GM23338 (cell line): Measurements from ENCODE around the gene TBC1D2B. TPM values are rescaled to one million over a fixed set of nuclear protein-coding genes. Genes with fewer than 3 reads are reported as not detected.

Experiments
- CREB1 ChIP-seq: fragments of 250-450 bp; sonication (Bioruptor Pico); IDR thresholded peaks from 2 replicates; pipeline ENCODE4 v1.5.0; 2020; ENCODE audit warnings: low read depth, mild to moderate bottlenecking, moderate library complexity
- EZH2 ChIP-seq: fragments of 200-600 bp; sonication (generic); IDR thresholded peaks from one replicate; pipeline ENCODE4 v1.8.0; 2017; ENCODE audit warnings: antibody characterized with exemption, mild to moderate bottlenecking, low read depth; ENCODE audit not compliant: unreplicated experiment
- EZH2phosphoT487 ChIP-seq: fragments of 200-600 bp; sonication (generic); IDR thresholded peaks from one replicate; pipeline ENCODE4 v1.8.1; 2018; ENCODE audit warnings: antibody characterized with exemption; ENCODE audit not compliant: unreplicated experiment
- JUNB ChIP-seq: IDR thresholded peaks from one replicate; pipeline ENCODE4 v1.6.1; 2016; ENCODE audit warnings: antibody characterized with exemption; ENCODE audit not compliant: unreplicated experiment
- NANOG ChIP-seq: IDR thresholded peaks from 2 replicates; pipeline ENCODE4 v1.6.1; 2016; ENCODE audit warnings: antibody characterized with exemption, borderline replicate concordance
- REST ChIP-seq: IDR thresholded peaks from one replicate; pipeline ENCODE4 v1.6.1; 2018; ENCODE audit warnings: antibody characterized with exemption; ENCODE audit not compliant: unreplicated experiment
- STAT1 ChIP-seq: IDR thresholded peaks from one replicate; pipeline ENCODE4 v1.6.1; 2016; ENCODE audit warnings: antibody characterized with exemption; ENCODE audit not compliant: unreplicated experiment
- ZNF114 ChIP-seq: fragments of 250-450 bp; sonication (Bioruptor Pico); IDR thresholded peaks from 2 replicates; pipeline ENCODE4 v1.5.0; 2020; ENCODE audit warnings: mild to moderate bottlenecking, moderate library complexity
- ZNF331 ChIP-seq: fragments of 250-450 bp; sonication (Bioruptor Pico); IDR thresholded peaks from 2 replicates; pipeline ENCODE4 v1.5.0; 2020; ENCODE audit warnings: low read depth, mild to moderate bottlenecking, moderate library complexity
- ZNF462 ChIP-seq: fragments of 250-450 bp; sonication (Bioruptor Pico); IDR thresholded peaks from 2 replicates; pipeline ENCODE4 v1.5.0; 2020; ENCODE audit warnings: mild to moderate bottlenecking, moderate library complexity
- polyA plus RNA-seq: library from polyadenylated mRNA; unstranded; fragments of >200 nt; fragmentation: Nextera tagmentation; extraction: Ambion mirVana; gene quantifications from 2 replicates; pipeline ENCODE4 v1.2.1, GENCODE V29; 2016
- total RNA-seq: library from RNA; depleted of rRNA; stranded (reverse); fragments of >200 nt; shearing (Covaris generic); gene quantifications from 2 replicates; pipeline ENCODE4 v1.2.3, GENCODE V29; 2014

The TBC1D2B gene
- total and polyA plus RNA-seq, 2 experiments from 2014 or later: 3.6 to 17.8 TPM

DNA sequence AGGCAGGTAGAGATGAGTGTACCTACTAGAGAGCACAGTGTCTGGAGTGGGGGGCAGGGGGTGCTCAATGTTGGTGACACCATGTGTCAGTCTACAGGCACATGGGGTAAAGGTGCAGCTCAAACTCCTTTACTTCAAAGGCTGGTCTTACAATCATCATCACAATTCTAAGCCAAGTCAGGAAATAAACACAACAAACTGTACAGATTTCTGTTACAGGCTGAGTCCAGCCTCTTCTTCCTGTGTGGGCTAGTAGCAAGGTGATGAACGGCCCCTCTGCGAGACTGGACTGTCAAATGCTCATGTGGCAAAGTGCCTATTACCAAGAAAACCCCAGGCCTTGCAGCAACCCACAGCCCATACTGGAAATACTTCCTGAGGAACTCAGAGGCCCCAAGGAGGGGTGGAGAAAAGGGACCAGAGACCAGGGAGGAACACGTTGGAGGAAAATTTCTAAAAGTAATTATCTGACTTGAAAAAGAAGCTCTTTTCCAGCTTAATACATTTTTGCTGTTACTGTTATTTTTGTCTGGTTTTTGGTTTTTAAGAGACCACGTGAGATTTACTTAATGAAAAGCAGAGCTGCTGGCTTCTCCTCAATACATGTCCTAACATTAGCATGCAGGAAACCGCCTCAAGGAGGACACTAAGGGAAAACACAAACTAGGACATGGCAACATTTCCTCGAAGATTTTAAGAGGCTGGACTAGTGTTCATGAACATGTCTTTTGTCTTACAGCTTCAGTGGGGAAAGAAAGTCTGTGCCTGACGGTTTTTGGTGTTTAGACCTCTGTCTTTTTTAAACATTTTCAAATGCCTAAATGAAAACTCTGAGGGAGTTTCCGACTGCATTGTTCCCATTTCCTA lies 29.5 kb downstream of the TBC1D2B start (continued):
- TF ChIP-seq ZNF462 (CRISPR knock-in tag): no peak
- TF ChIP-seq EZH2: no peak
- no peak for TF ChIP-seq STAT1
- no peak for TF ChIP-seq ZNF331 (CRISPR knock-in tag)
- no peak for TF ChIP-seq ZNF114
- no peak for TF ChIP-seq JUNB
- TF ChIP-seq CREB1: no peak
- TF ChIP-seq EZH2phosphoT487: no peak
- TF ChIP-seq REST: no peak
- TF ChIP-seq NANOG: no peak
